OCI-M1 (cell line): ENCODE results near the gene FCMR.
A peak's percentile ranks its signal among the peaks of the same experiment; 100 is the strongest.

Experiments
- DNase-seq: peaks from one replicate; lab custom pipeline; 2025; lab: John Stamatoyannopoulos, UW

Gene FCMR

GRCh38 chr1:206921772-206922265, at the start of gene FCMR:
TSS of gene FCMR (minus strand) at chr1:206921941. CDS start at chr1:206921854, 87 bp downstream.
- no peak for DNase-seq

GRCh38 chr1:206971029-206971655, 49.4 kb upstream of the FCMR start:
- no peak for DNase-seq

GRCh38 chr1:206970446-206970845, 48.7 kb upstream of the FCMR start, which contains the start of gene FCAMR:
TSS of gene FCAMR (minus strand) at chr1:206970460. CDS start at chr1:206970125, 335 bp downstream.
- no peak for DNase-seq

- no peak for DNase-seq
Measured at GRCh38 chr1:206969090-206969489, 47.3 kb upstream of the FCMR start.

- DNase-seq, result peak; percentile 75
Measured at GRCh38 chr1:206967096-206967849, 45.5 kb upstream of the FCMR start.

- no peak for DNase-seq
Measured at GRCh38 chr1:206965781-206966180, 44.0 kb upstream of the FCMR start.

GRCh38 chr1:206963740-206964139, 42.0 kb upstream of the FCMR start:
- DNase-seq, result no peak

GRCh38 chr1:206963119-206963712, 41.5 kb upstream of the FCMR start:
- no peak for DNase-seq

- DNase-seq, result no peak
Measured at GRCh38 chr1:206962272-206962671, 40.5 kb upstream of the FCMR start.

GRCh38 chr1:206961668-206962067, 39.9 kb upstream of the FCMR start:
- DNase-seq, result no peak

- DNase-seq, result no peak
Measured at GRCh38 chr1:206960676-206961386, 39.1 kb upstream of the FCMR start.

- DNase-seq, result no peak
Measured at GRCh38 chr1:206958144-206958543, 36.4 kb upstream of the FCMR start.

GRCh38 chr1:206957639-206958038, 35.9 kb upstream of the FCMR start:
- DNase-seq, result no peak

- DNase-seq, result peak; percentile 61
Measured at GRCh38 chr1:206955476-206956451, 34.0 kb upstream of the FCMR start.

- DNase-seq, result peak; percentile 42
Measured at GRCh38 chr1:206954459-206955342, 33.0 kb upstream of the FCMR start.

- DNase-seq, result no peak
Measured at GRCh38 chr1:206953626-206954025, 31.9 kb upstream of the FCMR start.

- no peak for DNase-seq
Measured at GRCh38 chr1:206953126-206953525, 31.4 kb upstream of the FCMR start.

GRCh38 chr1:206952171-206952570, 30.4 kb upstream of the FCMR start:
- DNase-seq, result no peak

- DNase-seq, result no peak
Measured at GRCh38 chr1:206951318-206952100, 29.8 kb upstream of the FCMR start.
